ENCODE results near the gene ZNF804B. TPM values are rescaled to one million over a fixed set of nuclear protein-coding genes. Genes with fewer than 3 reads are reported as not detected.

The ZNF804B gene
- total RNA-seq, 2 donors from 2014 or later, result 0.13 to 0.49 TPM

GRCh38 chr7:88746126-88746525, 13.4 kb upstream of the ZNF804B start:
- Histone ChIP-seq H3K36me3 (ENCODE audit: control insufficient read depth, insufficient read depth, low read length) (no peaks in the 10 kb centered on the region), H3K27me3 (ENCODE audit: control insufficient read depth, insufficient read depth, low read length, poor library complexity, severe bottlenecking) (no peaks in the 10 kb centered on the region), H3K27ac (ENCODE audit: low read depth, low read length) (no peak overlapping the region), H3K4me3 (ENCODE audit: low read length) (no peak overlapping the region), H3K9me3 (ENCODE audit: control insufficient read depth, low read length) (no peaks in the 10 kb centered on the region), H3K4me1 (ENCODE audit: control insufficient read depth, insufficient read depth, low read length) (no peaks in the 10 kb centered on the region), H3K9ac (ENCODE audit: extremely low read depth, low read length, poor library complexity, severe bottlenecking) (no peak overlapping the region)
- no peak for DNase-seq
- TF ChIP-seq CTCF (conservative IDR thresholded peaks at IDR 0.05), result no peak
- Mint-ChIP-seq H3K9me3 (peaks cover 2% of the 10 kb centered on the region), H3K27me3 (ENCODE audit: insufficient read depth) (peaks cover 9% of the 10 kb centered on the region), H3K4me3 (no peak overlapping the region), H3K36me3 (ENCODE audit: low read depth) (no peaks in the 10 kb centered on the region), H3K4me1 (peaks cover 8% of the 10 kb centered on the region), H3K27ac (no peak overlapping the region)
- WGBS, 2 experiments (ENCODE audit: insufficient coverage in 1 of 2, insufficient read length in 1 of 2), result 80 to 81% methylated on average over 2 to 3 of the region's 3 CpGs

- H3K27me3 ChIP-seq (ENCODE audit: control insufficient read depth, insufficient read depth, low read length, poor library complexity, severe bottlenecking), result peaks cover 50% of the 10 kb centered on the region
- no peak for TF ChIP-seq CTCF (conservative IDR thresholded peaks at IDR 0.05)
These were observed 2.7 kb upstream of the ZNF804B start for GRCh38 chr7:88756802-88757201.

GRCh38 chr7:88757371-88757770, 2.1 kb upstream of the ZNF804B start:
- TF ChIP-seq CTCF (conservative IDR thresholded peaks at IDR 0.05), result no peak
- DNase-seq, result no peak
- Mint-ChIP-seq H3K36me3 (ENCODE audit: low read depth) (no peaks in the 10 kb centered on the region), H3K4me1 (peaks cover 12% of the 10 kb centered on the region), H3K9me3 (no peaks in the 10 kb centered on the region), H3K4me3 (no peak overlapping the region), H3K27ac (no peak overlapping the region), H3K27me3 (ENCODE audit: insufficient read depth) (peaks cover 70% of the 10 kb centered on the region)
- WGBS, 2 experiments (ENCODE audit: insufficient coverage in 1 of 2, insufficient read length in 1 of 2), result 91 to 93% methylated on average over 1 of the region's 2 CpGs
- H3K4me1 ChIP-seq (ENCODE audit: control insufficient read depth, insufficient read depth, low read length), result peaks cover 5% of the 10 kb centered on the region
- H3K9me3 ChIP-seq (ENCODE audit: control insufficient read depth, low read length), result no peaks in the 10 kb centered on the region
- no peak overlapping the region for H3K4me3 ChIP-seq (ENCODE audit: low read length)
- no peak overlapping the region for H3K9ac ChIP-seq (ENCODE audit: extremely low read depth, low read length, poor library complexity, severe bottlenecking)
- no peaks in the 10 kb centered on the region for H3K36me3 ChIP-seq (ENCODE audit: control insufficient read depth, insufficient read depth, low read length)
- peaks cover 50% of the 10 kb centered on the region for H3K27me3 ChIP-seq (ENCODE audit: control insufficient read depth, insufficient read depth, low read length, poor library complexity, severe bottlenecking)
- H3K27ac ChIP-seq (ENCODE audit: low read depth, low read length), result no peak overlapping the region

More at GRCh38 chr7:88756802-88757201, 2.7 kb upstream of the ZNF804B start:
- Mint-ChIP-seq H3K36me3 (ENCODE audit: low read depth) (no peaks in the 10 kb centered on the region), H3K27ac (no peak overlapping the region), H3K9me3 (no peaks in the 10 kb centered on the region), H3K27me3 (ENCODE audit: insufficient read depth) (peaks cover 67% of the 10 kb centered on the region), H3K4me1 (peaks cover 12% of the 10 kb centered on the region), H3K4me3 (no peak overlapping the region)
- no peak overlapping the region for H3K9ac ChIP-seq (ENCODE audit: extremely low read depth, low read length, poor library complexity, severe bottlenecking)
- no peak overlapping the region for H3K27ac ChIP-seq (ENCODE audit: low read depth, low read length)
- WGBS, 2 experiments (ENCODE audit: insufficient coverage in 1 of 2, insufficient read length in 1 of 2), result 86% methylated on average over 1 of the region's 1 CpG; no CpG with 5 or more reads in 1 of the 2 experiments
- peaks cover 5% of the 10 kb centered on the region for H3K4me1 ChIP-seq (ENCODE audit: control insufficient read depth, insufficient read depth, low read length)
- H3K9me3 ChIP-seq (ENCODE audit: control insufficient read depth, low read length), result no peaks in the 10 kb centered on the region
- no peak overlapping the region for H3K4me3 ChIP-seq (ENCODE audit: low read length)
- H3K36me3 ChIP-seq (ENCODE audit: control insufficient read depth, insufficient read depth, low read length), result no peaks in the 10 kb centered on the region
- DNase-seq, result no peak

Measured in endodermal cell (in vitro differentiated cells).